Bronchial epithelial cell (primary cell): ENCODE data around the gene C1QTNF1. TPM values are rescaled to one million over a fixed set of nuclear protein-coding genes. Genes with fewer than 3 reads are reported as not detected.

Source experiments
- DNase-seq: peaks from one replicate; pipeline ENCODE4 v3.0.0-alpha.2; 2010; ENCODE audit warnings: low read depth
- FAIRE-seq: peaks from 2 replicates; lab custom pipeline; 2011; peaks lifted over from hg19 to GRCh38; lab: Jason Lieb, UNC
- H3K27me3 ChIP-seq: 2 replicates; pipeline ENCODE4 v1.5.1; 2011; ENCODE audit warnings: low read length; ENCODE audit not compliant: control insufficient read depth, insufficient read depth
- H3K36me3 ChIP-seq: 2 replicates; pipeline ENCODE4 v1.5.1; 2011; ENCODE audit warnings: low read length; ENCODE audit not compliant: control insufficient read depth, insufficient read depth
- H3K4me3 ChIP-seq: 2 replicates; pipeline ENCODE4 v1.5.1; 2011; ENCODE audit warnings: mild to moderate bottlenecking, low read depth, low read length, control low read depth
- total RNA-seq: library from RNA; depleted of rRNA; stranded (reverse); fragments of >200 nt; gene quantifications from 2 replicates; pipeline ENCODE4 v1.2.1, GENCODE V29; 2014
- TF ChIP-seq, protein P1 (sequence below): IDR thresholded peaks from 2 replicates; pipeline ENCODE4 v1.5.1; 2011; ENCODE audit warnings: mild to moderate bottlenecking, moderate library complexity, low read length, control low read depth, inconsistent platforms; ENCODE audit not compliant: insufficient read depth, severe bottlenecking

Gene C1QTNF1
- total RNA-seq, 1 donor from 2014 or later, result 0.79 TPM

DNA sequence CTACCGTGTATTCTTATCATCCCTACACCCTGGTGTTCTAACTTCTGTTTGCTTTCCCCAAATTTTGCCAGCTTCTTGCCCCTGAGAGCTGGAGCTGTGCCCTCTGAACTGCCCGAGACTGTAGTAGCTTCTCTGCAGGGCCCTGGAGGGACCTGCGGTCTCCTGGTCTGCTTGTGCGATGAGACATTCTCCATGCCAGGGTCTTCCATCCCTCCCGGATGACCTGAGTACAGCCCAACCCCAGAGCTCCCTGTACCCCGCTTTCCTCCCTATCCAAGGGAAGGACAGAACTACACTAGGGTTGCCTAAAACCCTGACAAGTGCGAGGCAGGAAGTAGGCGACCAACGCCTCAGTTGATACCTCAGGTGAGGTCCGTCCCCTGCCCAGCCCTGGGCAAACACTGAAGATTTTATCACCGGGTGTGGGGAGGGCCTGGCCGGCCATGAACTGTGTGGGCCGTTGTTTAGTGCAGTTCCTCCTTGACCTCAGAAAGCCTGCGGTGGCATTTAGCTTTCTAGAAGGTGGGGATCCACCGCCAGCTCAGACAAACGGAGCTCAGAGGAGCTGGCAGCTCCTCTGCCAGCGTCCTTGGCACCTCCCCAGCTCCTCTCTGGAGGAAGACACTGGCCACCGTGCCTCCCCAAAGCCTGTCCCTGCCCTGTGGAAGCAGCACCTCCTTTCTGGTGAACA is 28.1 kb upstream of the C1QTNF1 start:
- Histone ChIP-seq H3K4me3 (no peak overlapping the region), H3K36me3 (peaks cover 36% of the 10 kb centered on the region), H3K27me3 (no peaks in the 10 kb centered on the region)
- FAIRE-seq (no peak), DNase-seq (no peak)
- TF ChIP-seq, protein P1, sequence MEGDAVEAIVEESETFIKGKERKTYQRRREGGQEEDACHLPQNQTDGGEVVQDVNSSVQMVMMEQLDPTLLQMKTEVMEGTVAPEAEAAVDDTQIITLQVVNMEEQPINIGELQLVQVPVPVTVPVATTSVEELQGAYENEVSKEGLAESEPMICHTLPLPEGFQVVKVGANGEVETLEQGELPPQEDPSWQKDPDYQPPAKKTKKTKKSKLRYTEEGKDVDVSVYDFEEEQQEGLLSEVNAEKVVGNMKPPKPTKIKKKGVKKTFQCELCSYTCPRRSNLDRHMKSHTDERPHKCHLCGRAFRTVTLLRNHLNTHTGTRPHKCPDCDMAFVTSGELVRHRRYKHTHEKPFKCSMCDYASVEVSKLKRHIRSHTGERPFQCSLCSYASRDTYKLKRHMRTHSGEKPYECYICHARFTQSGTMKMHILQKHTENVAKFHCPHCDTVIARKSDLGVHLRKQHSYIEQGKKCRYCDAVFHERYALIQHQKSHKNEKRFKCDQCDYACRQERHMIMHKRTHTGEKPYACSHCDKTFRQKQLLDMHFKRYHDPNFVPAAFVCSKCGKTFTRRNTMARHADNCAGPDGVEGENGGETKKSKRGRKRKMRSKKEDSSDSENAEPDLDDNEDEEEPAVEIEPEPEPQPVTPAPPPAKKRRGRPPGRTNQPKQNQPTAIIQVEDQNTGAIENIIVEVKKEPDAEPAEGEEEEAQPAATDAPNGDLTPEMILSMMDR, result no peak

DNA sequence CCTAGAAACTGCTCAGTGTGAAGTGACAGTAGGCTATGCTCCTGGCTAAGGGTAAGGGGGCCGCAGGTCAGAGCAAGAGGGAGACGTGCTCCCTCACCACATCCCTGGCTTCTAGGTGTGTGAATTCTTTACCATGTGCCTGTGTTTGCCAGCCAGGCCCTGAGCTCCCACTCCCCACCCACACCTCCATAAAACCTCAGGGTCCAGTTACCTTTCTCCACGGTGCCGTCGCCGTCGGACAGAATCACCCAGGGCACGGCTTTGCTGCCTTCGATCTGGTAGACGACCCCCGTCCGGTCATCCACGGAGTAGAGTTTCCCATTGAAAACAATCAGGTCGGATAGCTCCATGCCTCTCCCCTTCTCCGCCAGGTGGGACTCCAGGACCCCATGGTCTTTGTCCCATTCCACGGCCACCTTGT is 27.2 kb upstream of the C1QTNF1 start:
- TF ChIP-seq, protein P1, result no peak
- FAIRE-seq (peak; percentile 84), DNase-seq (no peak)
- Histone ChIP-seq H3K4me3 (no peak overlapping the region), H3K36me3 (peaks cover 33% of the 10 kb centered on the region), H3K27me3 (no peaks in the 10 kb centered on the region)

DNA sequence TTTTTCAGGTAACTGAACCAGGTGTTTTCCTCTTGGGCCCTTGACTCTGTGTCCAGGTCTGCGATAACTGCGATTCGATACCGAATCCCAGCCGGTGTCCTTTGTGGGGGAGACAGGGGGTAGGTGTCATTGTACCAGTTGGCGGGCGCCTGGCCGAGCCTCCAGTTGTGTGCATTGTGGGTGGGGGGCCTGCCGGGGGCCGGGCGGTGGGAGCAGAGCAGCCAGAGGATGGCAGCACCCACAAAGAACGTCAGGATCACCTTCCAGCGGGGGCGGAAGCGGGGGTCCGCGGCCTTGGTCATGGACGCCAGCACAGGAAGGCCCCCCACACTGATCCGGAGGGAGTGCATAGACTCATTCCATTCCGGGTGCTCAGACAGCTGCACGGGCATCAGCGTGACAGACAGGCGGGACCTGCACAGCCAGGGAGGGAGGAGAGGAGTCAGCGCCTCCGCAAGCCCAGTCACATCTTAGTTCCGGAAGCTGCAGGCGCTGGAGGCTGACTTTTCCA is 26.7 kb upstream of the C1QTNF1 start:
- TF ChIP-seq, protein P1, result no peak
- peak; percentile 47 for FAIRE-seq
- H3K4me3 ChIP-seq, result no peak overlapping the region
- no peaks in the 10 kb centered on the region for H3K27me3 ChIP-seq
- DNase-seq, result no peak
- H3K36me3 ChIP-seq, result peaks cover 35% of the 10 kb centered on the region

DNA sequence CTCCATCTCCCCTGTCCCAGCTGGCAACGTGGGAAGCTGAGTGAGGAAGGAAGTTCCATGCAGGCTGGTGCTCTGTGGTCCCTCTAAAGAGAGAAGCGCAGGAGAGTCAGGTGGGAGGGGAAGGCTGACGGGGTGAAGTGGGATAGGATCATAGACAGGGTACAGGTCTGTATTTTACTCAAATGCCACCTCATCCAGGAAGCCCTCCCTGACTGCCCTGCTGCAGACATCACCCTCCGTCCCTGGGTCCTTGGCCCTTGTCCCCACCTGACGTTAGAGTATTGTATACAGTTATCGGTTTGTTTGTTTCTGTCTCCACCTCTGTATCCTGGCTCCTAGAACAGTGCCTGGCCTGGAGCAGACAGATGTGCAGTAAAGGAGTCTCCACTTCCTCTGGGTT is 26.1 kb upstream of the C1QTNF1 start:
- H3K27me3 ChIP-seq, result no peaks in the 10 kb centered on the region
- H3K36me3 ChIP-seq, result peaks cover 36% of the 10 kb centered on the region
- FAIRE-seq, result no peak
- no peak overlapping the region for H3K4me3 ChIP-seq
- TF ChIP-seq, protein P1, result no peak
- no peak for DNase-seq

DNA sequence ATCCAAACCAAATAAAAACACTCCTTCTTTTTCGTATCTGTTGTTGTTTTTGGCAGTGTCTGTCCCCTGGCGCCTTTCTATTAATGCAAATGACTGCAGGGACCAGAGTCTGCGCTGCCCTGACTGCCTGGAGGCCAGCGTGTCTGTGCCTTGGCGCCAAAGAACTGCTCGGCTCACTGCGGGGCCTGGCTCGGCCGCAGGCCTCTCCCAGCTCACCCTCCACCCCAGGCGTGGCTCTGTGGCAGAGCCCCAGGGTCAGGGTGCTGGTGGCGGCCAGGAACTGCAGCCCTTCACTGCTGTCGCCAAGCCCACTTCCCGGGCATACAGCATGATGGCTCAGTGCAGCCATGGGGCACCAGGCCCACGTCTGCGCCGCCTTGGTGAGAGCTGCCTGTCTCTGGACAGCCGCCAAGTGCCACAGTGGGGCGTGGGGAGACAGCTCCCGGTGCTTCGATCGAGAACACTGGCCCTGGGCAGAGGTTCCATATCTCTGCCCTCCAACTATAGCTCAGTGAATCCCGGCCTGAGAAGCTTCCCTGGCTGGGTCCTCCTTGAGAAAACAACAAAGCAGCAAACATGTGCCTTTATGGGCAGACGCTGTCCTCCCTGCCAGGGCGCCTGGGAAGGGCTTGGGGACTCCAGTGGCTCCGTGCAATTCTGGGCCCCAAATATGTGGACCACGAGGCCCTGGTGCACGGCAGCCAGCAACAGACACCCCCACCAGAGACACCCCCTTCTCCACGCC is 25.5 kb upstream of the C1QTNF1 start:
- no peak for FAIRE-seq
- Histone ChIP-seq H3K27me3 (no peaks in the 10 kb centered on the region), H3K36me3 (peaks cover 36% of the 10 kb centered on the region), H3K4me3 (no peak overlapping the region)
- TF ChIP-seq, protein P1, result no peak
- DNase-seq, result no peak
